Uterus (tissue), 2 donors: ENCODE results near the gene TPP2.

Experiments
- POLR2A ChIP-seq, 2 donors: fragments of 450-650 bp; IDR thresholded peaks; one replicate each; pipeline ENCODE4 v1.6.1; 2016; ENCODE audit warnings: antibody characterized with exemption in 2 of 2, mild to moderate bottlenecking in 1 of 2, moderate library complexity in 1 of 2
- TF ChIP-seq, protein P1 (sequence below), 4 experiments: fragments of 200-600 bp in 2 of 4; fragments of 450-650 bp in 2 of 4; sonication (generic) in 2 of 4; IDR thresholded peaks; one replicate each; pipeline ENCODE4 v1.5.1; 2016 to 2019; ENCODE audit warnings: antibody characterized with exemption in 4 of 4, mild to moderate bottlenecking in 2 of 4, moderate library complexity in 1 of 4

- peak; percentile 73 to 82 for TF ChIP-seq POLR2A (IDR thresholded peaks at IDR 0.05)
- TF ChIP-seq, protein P1, sequence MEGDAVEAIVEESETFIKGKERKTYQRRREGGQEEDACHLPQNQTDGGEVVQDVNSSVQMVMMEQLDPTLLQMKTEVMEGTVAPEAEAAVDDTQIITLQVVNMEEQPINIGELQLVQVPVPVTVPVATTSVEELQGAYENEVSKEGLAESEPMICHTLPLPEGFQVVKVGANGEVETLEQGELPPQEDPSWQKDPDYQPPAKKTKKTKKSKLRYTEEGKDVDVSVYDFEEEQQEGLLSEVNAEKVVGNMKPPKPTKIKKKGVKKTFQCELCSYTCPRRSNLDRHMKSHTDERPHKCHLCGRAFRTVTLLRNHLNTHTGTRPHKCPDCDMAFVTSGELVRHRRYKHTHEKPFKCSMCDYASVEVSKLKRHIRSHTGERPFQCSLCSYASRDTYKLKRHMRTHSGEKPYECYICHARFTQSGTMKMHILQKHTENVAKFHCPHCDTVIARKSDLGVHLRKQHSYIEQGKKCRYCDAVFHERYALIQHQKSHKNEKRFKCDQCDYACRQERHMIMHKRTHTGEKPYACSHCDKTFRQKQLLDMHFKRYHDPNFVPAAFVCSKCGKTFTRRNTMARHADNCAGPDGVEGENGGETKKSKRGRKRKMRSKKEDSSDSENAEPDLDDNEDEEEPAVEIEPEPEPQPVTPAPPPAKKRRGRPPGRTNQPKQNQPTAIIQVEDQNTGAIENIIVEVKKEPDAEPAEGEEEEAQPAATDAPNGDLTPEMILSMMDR (IDR thresholded peaks at IDR 0.05), result peak in 1 of 4 experiments; percentile 6
These were observed at the start of gene TPP2 for GRCh38 chr13:102596147-102597028.
